HEK293 (cell line): ENCODE results near the gene SLC13A3.

Experiments
- CTCF ChIA-PET: fragments of 350-600 bp; formaldehyde crosslinking; extraction: SDS; loops from one replicate; lab custom pipeline; 2021; ENCODE audit warnings: antibody characterized with exemption; lab: Yijun Ruan, JAX
- POLR2A ChIA-PET: fragments of 300-600 bp; formaldehyde crosslinking; extraction: SDS; loops from one replicate; lab custom pipeline; 2020; ENCODE audit warnings: antibody characterized with exemption, inconsistent platforms; lab: Yijun Ruan, JAX
- H3K27ac ChIP-seq: fragments of 200-500 bp; sonication (Bioruptor generic); 2 replicates; pipeline ENCODE4 v1.5.1; 2014; ENCODE audit warnings: low read depth, low read length, control low read depth, inconsistent platforms; ENCODE audit errors: extremely low read depth
- H3K36me3 ChIP-seq, 2 experiments: fragments of 200-500 bp in 1 of 2; sonication (Bioruptor generic) in 1 of 2; 1 replicate in 1 of 2; 2 replicates in 1 of 2; pipeline ENCODE4 v1.5.1; 2014 to 2017; ENCODE audit warnings: inconsistent platforms in 2 of 2, low read length in 2 of 2; ENCODE audit not compliant: control insufficient read depth in 2 of 2, insufficient read depth in 1 of 2
- H3K4me1 ChIP-seq: fragments of 200-500 bp; sonication (Bioruptor generic); 2 replicates; pipeline ENCODE4 v1.5.1; 2014; ENCODE audit warnings: mild to moderate bottlenecking, low read length, inconsistent platforms; ENCODE audit not compliant: control insufficient read depth, insufficient read depth
- H3K4me3 ChIP-seq: 2 replicates; pipeline ENCODE4 v1.5.1; 2011; ENCODE audit warnings: low read depth, mild to moderate bottlenecking, control low read depth, low read length, moderate library complexity
- H3K9me3 ChIP-seq: fragments of 200-500 bp; sonication (Bioruptor generic); 2 replicates; pipeline ENCODE4 v1.5.1; 2014; ENCODE audit warnings: low read depth, low read length, inconsistent platforms; ENCODE audit not compliant: control insufficient read depth, insufficient read depth
- BCL11A ChIP-seq: fragments of 450-650 bp; formaldehyde crosslinking; IDR thresholded peaks from 2 replicates; pipeline ENCODE4 v1.5.1; 2016; ENCODE audit warnings: low read depth, missing biosample characterization, missing genetic modification characterization
- EGR2 ChIP-seq: fragments of 450-650 bp; formaldehyde crosslinking; IDR thresholded peaks from 2 replicates; pipeline ENCODE4 v1.5.1; 2016; ENCODE audit warnings: low read depth, missing biosample characterization, missing genetic modification characterization
- GLI2 ChIP-seq: fragments of 450-650 bp; formaldehyde crosslinking; IDR thresholded peaks from 2 replicates; pipeline ENCODE4; 2017; ENCODE audit warnings: missing biosample characterization, missing genetic modification characterization, low read depth, borderline replicate concordance
- ZFP41 ChIP-seq: fragments of 450-650 bp; formaldehyde crosslinking; IDR thresholded peaks from 2 replicates; pipeline ENCODE4 v1.5.1; 2016; ENCODE audit warnings: missing biosample characterization, missing genetic modification characterization, borderline replicate concordance
- ZNF174 ChIP-seq: fragments of 450-650 bp; formaldehyde crosslinking; IDR thresholded peaks from 2 replicates; pipeline ENCODE4 v1.5.0; 2017; ENCODE audit warnings: missing biosample characterization, mild to moderate bottlenecking, missing genetic modification characterization
- ZNF202 ChIP-seq: fragments of 450-650 bp; formaldehyde crosslinking; IDR thresholded peaks from 2 replicates; pipeline ENCODE4 v1.5.1; 2016; ENCODE audit warnings: missing biosample characterization, missing genetic modification characterization, borderline replicate concordance
- ZNF211 ChIP-seq: fragments of 450-650 bp; formaldehyde crosslinking; IDR thresholded peaks from 2 replicates; pipeline ENCODE4 v1.5.1; 2016; ENCODE audit warnings: low read depth, missing biosample characterization, missing genetic modification characterization
- ZNF23 ChIP-seq: fragments of 450-650 bp; formaldehyde crosslinking; IDR thresholded peaks from 2 replicates; pipeline ENCODE4 v1.5.1; 2016; ENCODE audit warnings: missing biosample characterization, missing genetic modification characterization, borderline replicate concordance
- ZNF311 ChIP-seq: fragments of 450-650 bp; formaldehyde crosslinking; IDR thresholded peaks from 2 replicates; pipeline ENCODE4 v1.5.1; 2017; ENCODE audit warnings: missing biosample characterization, missing genetic modification characterization, borderline replicate concordance
- ZNF366 ChIP-seq: fragments of 450-650 bp; formaldehyde crosslinking; conservative IDR thresholded peaks from 2 replicates; pipeline ENCODE4 v1.5.1; 2016; ENCODE audit warnings: missing biosample characterization, missing genetic modification characterization
- ZNF391 ChIP-seq: fragments of 450-650 bp; formaldehyde crosslinking; IDR thresholded peaks from 2 replicates; pipeline ENCODE4 v1.5.1; 2016; ENCODE audit warnings: low read depth, missing biosample characterization, missing genetic modification characterization, borderline replicate concordance
- ZNF514 ChIP-seq: fragments of 450-650 bp; formaldehyde crosslinking; IDR thresholded peaks from 2 replicates; pipeline ENCODE4 v1.5.1; 2016; ENCODE audit warnings: missing biosample characterization, missing genetic modification characterization
- ZNF544 ChIP-seq: fragments of 450-650 bp; formaldehyde crosslinking; IDR thresholded peaks from 2 replicates; pipeline ENCODE4 v1.5.0; 2017; ENCODE audit warnings: missing biosample characterization, missing genetic modification characterization
- ZNF747 ChIP-seq: fragments of 450-650 bp; formaldehyde crosslinking; IDR thresholded peaks from 2 replicates; pipeline ENCODE4 v1.5.1; 2016; ENCODE audit warnings: missing biosample characterization, missing genetic modification characterization
- TF ChIP-seq, protein P1 (sequence below): fragments of 450-650 bp; formaldehyde crosslinking; IDR thresholded peaks from 2 replicates; pipeline ENCODE4 v1.5.1; 2016; ENCODE audit warnings: missing biosample characterization, missing genetic modification characterization, borderline replicate concordance
- TF ChIP-seq, protein P2 (sequence below): fragments of 450-650 bp; formaldehyde crosslinking; IDR thresholded peaks from 2 replicates; pipeline ENCODE4 v1.5.1; 2016; ENCODE audit warnings: missing biosample characterization, missing genetic modification characterization
- TF ChIP-seq, protein P3 (sequence below): fragments of 450-650 bp; formaldehyde crosslinking; conservative IDR thresholded peaks from 2 replicates; pipeline ENCODE4 v1.5.1; 2016; ENCODE audit warnings: low read depth, missing biosample characterization, missing genetic modification characterization
- TF ChIP-seq, protein P4 (sequence below): fragments of 450-650 bp; formaldehyde crosslinking; IDR thresholded peaks from 2 replicates; pipeline ENCODE4 v1.5.1; 2016; ENCODE audit warnings: missing biosample characterization, missing genetic modification characterization

SLC13A3 gene

DNA sequence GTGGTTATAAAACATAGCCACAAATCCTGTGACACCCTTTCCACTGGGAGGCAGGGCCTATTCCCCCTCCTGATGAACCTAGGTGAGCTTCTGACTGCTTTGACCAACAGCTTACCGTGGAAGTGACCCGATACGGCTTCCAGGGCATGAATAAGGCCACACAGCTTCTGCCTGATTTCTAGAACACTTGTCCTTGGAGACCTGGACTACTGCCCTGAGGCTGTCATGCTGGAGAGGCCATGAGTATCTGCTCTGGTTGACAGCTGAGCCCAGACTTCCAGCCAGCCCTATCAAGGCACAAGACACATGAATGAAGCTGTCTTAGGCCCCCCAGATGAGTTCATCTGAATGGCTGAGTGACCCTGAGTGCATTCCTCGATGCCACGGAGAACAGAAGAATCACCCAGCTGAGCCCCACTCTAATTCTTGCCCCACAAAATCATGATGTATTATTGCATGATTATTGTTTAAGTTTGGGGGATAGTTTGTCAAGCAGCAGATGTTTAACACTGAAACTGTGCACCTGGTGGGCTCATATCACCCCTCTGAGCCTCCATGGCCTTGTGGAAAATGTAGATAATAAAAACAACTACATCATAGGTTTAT lies 21.4 kb upstream of the SLC13A3 start (continued):
- TF ChIP-seq ZNF747 (tag by site-specific recombination) (no peak), ZNF311 (tag by site-specific recombination) (no peak), GLI2 (no peak), ZNF211 (no peak), ZNF391 (no peak), ZNF544 (tag by site-specific recombination) (no peak)
- TF ChIP-seq, protein P1, sequence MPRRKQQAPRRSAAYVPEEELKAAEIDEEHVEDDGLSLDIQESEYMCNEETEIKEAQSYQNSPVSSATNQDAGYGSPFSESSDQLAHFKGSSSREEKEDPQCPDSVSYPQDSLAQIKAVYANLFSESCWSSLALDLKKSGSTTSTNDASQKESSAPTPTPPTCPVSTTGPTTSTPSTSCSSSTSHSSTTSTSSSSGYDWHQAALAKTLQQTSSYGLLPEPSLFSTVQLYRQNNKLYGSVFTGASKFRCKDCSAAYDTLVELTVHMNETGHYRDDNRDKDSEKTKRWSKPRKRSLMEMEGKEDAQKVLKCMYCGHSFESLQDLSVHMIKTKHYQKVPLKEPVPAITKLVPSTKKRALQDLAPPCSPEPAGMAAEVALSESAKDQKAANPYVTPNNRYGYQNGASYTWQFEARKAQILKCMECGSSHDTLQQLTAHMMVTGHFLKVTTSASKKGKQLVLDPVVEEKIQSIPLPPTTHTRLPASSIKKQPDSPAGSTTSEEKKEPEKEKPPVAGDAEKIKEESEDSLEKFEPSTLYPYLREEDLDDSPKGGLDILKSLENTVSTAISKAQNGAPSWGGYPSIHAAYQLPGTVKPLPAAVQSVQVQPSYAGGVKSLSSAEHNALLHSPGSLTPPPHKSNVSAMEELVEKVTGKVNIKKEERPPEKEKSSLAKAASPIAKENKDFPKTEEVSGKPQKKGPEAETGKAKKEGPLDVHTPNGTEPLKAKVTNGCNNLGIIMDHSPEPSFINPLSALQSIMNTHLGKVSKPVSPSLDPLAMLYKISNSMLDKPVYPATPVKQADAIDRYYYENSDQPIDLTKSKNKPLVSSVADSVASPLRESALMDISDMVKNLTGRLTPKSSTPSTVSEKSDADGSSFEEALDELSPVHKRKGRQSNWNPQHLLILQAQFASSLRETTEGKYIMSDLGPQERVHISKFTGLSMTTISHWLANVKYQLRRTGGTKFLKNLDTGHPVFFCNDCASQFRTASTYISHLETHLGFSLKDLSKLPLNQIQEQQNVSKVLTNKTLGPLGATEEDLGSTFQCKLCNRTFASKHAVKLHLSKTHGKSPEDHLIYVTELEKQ: no peak
- TF ChIP-seq, protein P2, sequence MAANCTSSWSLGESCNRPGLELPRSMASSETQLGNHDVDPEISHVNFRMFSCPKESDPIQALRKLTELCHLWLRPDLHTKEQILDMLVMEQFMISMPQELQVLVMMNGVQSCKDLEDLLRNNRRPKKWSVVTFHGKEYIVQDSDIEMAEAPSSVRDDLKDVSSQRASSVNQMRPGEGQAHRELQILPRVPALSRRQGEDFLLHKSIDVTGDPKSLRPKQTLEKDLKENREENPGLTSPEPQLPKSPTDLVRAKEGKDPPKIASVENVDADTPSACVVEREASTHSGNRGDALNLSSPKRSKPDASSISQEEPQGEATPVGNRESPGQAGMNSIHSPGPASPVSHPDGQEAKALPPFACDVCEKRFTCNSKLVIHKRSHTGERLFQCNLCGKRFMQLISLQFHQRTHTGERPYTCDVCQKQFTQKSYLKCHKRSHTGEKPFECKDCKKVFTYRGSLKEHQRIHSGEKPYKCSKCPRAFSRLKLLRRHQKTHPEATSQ (tag by site-specific recombination): no peak
- TF ChIP-seq, protein P3, sequence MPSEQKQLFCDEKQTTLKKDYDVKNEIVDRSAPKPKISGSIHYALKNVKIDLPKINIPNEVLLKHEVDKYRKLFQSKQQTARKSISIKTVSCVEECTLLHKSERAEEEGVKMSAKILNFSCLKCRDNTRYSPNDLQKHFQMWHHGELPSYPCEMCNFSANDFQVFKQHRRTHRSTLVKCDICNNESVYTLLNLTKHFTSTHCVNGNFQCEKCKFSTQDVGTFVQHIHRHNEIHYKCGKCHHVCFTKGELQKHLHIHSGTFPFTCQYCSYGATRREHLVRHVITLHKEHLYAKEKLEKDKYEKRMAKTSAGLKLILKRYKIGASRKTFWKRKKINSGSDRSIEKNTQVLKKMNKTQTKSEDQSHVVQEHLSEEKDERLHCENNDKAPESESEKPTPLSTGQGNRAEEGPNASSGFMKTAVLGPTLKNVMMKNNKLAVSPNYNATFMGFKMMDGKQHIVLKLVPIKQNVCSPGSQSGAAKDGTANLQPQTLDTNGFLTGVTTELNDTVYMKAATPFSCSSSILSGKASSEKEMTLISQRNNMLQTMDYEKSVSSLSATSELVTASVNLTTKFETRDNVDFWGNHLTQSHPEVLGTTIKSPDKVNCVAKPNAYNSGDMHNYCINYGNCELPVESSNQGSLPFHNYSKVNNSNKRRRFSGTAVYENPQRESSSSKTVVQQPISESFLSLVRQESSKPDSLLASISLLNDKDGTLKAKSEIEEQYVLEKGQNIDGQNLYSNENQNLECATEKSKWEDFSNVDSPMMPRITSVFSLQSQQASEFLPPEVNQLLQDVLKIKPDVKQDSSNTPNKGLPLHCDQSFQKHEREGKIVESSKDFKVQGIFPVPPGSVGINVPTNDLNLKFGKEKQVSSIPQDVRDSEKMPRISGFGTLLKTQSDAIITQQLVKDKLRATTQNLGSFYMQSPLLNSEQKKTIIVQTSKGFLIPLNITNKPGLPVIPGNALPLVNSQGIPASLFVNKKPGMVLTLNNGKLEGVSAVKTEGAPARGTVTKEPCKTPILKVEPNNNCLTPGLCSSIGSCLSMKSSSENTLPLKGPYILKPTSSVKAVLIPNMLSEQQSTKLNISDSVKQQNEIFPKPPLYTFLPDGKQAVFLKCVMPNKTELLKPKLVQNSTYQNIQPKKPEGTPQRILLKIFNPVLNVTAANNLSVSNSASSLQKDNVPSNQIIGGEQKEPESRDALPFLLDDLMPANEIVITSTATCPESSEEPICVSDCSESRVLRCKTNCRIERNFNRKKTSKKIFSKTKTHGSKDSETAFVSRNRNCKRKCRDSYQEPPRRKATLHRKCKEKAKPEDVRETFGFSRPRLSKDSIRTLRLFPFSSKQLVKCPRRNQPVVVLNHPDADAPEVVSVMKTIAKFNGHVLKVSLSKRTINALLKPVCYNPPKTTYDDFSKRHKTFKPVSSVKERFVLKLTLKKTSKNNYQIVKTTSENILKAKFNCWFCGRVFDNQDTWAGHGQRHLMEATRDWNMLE (tag by site-specific recombination): no peak

DNA sequence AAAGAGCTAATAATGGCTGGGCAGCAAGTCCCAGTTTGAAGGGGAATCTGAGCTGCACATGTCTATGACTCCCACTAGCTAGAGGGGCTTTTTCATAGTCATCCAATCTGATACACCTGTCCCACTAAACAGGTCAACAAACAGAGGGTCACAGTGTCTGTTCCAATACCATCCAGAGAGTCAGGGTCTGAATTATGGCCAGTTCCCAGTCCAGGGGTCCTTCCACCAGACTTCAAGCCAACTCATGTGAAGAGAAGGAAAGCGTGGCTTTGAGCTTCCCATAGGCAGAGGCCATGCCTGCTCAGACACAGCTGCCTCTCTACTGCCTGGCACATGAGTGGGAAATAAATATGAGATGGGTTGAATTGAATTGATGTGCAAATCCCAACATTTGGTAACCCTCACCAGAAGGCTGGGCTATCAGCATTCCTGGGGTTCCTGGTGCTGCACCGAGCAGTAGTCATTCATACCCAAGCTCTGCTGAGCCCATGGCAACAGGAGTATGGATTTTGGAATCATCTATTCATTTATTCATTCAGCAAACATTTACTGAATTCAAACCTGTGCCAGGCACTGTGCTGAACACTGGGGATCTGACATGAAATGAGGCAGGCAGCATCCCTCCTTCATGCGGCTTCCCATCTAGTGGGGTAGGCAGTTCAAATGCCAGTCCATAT lies 20.7 kb upstream of the SLC13A3 start:
- ChIA-PET CTCF (interaction anchor here (0.6 to 1.1 kb wide), 3 partner anchors 8 to 15 kb away, joined by 3 read pairs; no protein-coding TSS in a partner anchor), POLR2A (no interaction called here)
- Histone ChIP-seq H3K9me3 (no peaks in the 10 kb centered on the region), H3K36me3 (no peaks in the 10 kb centered on the region), H3K4me1 (no peaks in the 10 kb centered on the region), H3K27ac (no peak overlapping the region), H3K4me3 (no peak overlapping the region)
- TF ChIP-seq ZNF366 (tag by site-specific recombination) (no peak), EGR2 (tag by site-specific recombination) (no peak), ZNF202 (tag by site-specific recombination) (no peak), ZNF23 (tag by site-specific recombination) (no peak), ZNF174 (tag by site-specific recombination) (no peak), ZFP41 (tag by site-specific recombination) (no peak), ZNF514 (tag by site-specific recombination) (no peak), BCL11A (tag by site-specific recombination) (no peak)
- TF ChIP-seq, protein P1: no peak
- TF ChIP-seq, protein P4, sequence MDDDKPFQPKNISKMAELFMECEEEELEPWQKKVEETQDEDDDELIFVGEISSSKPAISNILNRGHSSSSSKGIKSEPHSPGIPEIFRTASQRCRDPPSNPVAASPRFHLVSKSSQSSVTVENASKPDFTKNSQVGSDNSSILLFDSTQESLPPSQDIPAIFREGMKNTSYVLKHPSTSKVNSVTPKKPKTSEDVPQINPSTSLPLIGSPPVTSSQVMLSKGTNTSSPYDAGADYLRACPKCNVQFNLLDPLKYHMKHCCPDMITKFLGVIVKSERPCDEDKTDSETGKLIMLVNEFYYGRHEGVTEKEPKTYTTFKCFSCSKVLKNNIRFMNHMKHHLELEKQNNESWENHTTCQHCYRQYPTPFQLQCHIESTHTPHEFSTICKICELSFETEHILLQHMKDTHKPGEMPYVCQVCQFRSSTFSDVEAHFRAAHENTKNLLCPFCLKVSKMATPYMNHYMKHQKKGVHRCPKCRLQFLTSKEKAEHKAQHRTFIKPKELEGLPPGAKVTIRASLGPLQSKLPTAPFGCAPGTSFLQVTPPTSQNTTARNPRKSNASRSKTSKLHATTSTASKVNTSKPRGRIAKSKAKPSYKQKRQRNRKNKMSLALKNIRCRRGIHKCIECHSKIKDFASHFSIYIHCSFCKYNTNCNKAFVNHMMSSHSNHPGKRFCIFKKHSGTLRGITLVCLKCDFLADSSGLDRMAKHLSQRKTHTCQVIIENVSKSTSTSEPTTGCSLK (tag by site-specific recombination): no peak
